Cardiac septum (tissue), 1 donor: ENCODE data around the gene TWIST1. TPM values are rescaled to one million over a fixed set of nuclear protein-coding genes. Genes with fewer than 3 reads are reported as not detected.

Experiments used
- DNase-seq: peaks from one replicate; pipeline ENCODE4 v3.0.0-alpha.2; 2020; ENCODE audit warnings: low spot score
- intact Hi-C: fragments of 100-400 bp; cut with DNase I; formaldehyde crosslinking; loops from one replicate; pipeline ENCODE4 v1.14.0; 2022
- total RNA-seq: library from RNA; stranded (reverse); fragmentation: NEBNext Ultra II Directional; extraction: Animal tissue kit (Norgen Biotek cat#: 25700); gene quantifications from one replicate; pipeline ENCODE4 v1.2.1, GENCODE V29; 2021
- donor health status: DM: no; HTN: no; CAD: no.

Gene TWIST1
- total RNA-seq, 1 donor from 2014 or later: 1.2 TPM

GRCh38 chr7:19098510-19098909 is 18.9 kb downstream of the TWIST1 start:
- no peak for DNase-seq
- intact Hi-C loops: no loop called here

DNA sequence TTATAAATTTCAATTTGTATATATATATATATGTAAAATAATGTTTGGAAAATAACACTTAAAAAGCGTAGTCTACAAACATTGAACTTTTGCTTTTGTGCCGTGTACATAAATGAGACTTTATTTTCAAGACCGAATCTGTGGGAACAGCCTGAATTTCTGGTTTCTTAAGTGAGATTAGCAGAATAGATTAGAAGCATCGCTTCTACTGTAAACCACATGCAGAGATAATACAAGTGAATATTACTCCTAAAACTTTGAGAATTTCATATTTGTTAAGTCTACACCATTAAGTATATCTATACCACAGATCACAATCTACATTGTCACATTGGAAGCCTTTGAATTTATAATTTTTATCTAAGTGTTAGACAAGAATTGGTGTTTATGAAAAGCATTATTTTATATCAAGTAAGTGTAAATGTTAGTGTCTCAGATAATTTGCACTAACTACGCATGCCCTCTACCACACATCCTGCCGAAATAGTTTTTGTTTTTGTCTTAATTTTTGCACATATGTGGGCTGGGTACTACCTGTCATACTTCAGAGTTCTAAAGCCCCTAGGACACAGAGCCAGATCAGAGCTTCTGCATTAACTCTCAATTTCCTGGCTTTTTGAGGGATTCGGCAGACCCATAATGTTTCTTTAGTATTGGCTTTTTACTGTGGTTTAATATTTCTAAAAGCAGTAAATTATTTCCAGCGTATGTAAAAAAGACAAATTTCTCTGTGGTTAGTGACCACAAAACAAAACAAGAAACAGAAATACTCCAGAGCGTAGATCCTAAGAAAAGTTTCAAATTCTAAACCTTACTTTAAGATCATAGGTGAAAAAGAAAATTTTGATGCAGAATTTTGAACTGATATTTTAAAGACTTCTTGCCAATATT is 20.0 kb downstream of the TWIST1 start:
- intact Hi-C loops: no loop called here

GRCh38 chr7:19095353-19095860 is 22.0 kb downstream of the TWIST1 start:
- DNase-seq: no peak

More for the DNA sequence above, 20.0 kb downstream of the TWIST1 start:
- no peak for DNase-seq

GRCh38 chr7:19094598-19095352 is 22.7 kb downstream of the TWIST1 start:
- intact Hi-C loops: no loop called here
- DNase-seq: no peak

More at GRCh38 chr7:19095353-19095860, 22.0 kb downstream of the TWIST1 start:
- intact Hi-C loops: no loop called here

- no peak for DNase-seq
- intact Hi-C loops: no loop called here
These were observed 23.3 kb downstream of the TWIST1 start for GRCh38 chr7:19094138-19094537.

- DNase-seq: no peak
These were observed 25.8 kb downstream of the TWIST1 start for GRCh38 chr7:19091550-19092200.

GRCh38 chr7:19090526-19090925 is 26.9 kb downstream of the TWIST1 start:
- intact Hi-C loops: no loop called here
- no peak for DNase-seq

More at GRCh38 chr7:19091550-19092200, 25.8 kb downstream of the TWIST1 start:
- intact Hi-C loops: no loop called here

- intact Hi-C loops: no loop called here
- no peak for DNase-seq
These were observed 27.6 kb downstream of the TWIST1 start for GRCh38 chr7:19089797-19090196.

GRCh38 chr7:19089378-19089777 is 28.1 kb downstream of the TWIST1 start:
- intact Hi-C loops: no loop called here
- DNase-seq: no peak

DNA sequence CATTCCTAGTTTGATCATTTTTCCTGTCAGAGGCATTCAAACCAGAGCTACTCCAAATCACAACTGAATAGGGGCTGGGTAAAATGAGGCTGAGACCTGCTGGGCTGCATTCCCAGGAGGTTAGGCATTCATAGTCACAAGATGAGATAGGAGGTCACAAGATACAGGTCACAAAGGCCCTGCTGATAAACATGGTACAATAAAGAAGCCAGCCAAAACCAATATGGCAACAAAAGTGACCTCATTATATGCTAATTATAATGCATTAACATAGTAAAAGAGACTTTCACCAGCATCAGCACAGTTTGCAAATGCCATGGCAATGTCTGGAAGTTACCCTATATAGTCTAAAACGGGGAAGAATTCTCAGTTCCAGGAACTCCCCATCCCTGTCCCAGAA is 37.3 kb downstream of the TWIST1 start:
- intact Hi-C loops: no loop called here
- no peak for DNase-seq

DNA sequence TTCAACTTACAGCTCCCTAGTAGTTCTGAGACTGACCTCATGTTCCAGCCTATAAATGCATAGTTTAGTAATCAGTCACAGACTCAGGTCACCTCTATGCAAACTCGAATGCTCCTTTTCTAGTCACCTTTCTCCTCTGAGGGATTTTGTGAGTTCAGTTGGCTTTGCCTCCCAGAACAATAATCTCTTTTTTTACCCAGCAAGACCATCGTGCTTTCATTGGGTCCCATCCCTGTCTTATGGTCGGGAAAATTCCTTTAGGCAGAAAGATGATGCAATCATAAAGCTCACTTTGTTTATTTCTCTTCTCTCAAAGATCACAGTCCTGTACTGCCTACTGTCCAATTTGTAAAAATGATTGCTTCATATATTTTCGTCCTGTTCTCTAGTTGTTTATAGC is 38.4 kb downstream of the TWIST1 start:
- DNase-seq: no peak

GRCh38 chr7:19069842-19070241 is 47.6 kb downstream of the TWIST1 start:
- intact Hi-C loops: no loop called here
- no peak for DNase-seq

More for the DNA sequence above, 38.4 kb downstream of the TWIST1 start:
- intact Hi-C loops: no loop called here

DNA sequence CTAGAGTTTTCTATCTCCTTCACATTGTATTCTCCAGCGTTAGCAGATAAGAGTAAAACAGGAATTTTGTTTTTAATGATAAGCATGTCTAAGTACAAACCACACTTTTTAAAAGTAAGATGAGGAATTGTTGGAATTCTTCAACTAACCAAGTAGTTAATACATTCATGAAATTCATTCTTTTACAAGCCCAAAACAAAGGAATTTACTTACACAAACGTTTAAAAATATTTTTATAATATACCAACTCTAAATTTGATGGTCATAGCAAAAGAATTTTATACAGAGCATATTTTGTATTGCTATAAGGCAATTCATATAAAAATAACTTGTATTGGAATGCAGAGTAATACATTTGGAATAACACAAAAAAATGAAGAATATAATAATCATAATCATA is 51.3 kb downstream of the TWIST1 start:
- intact Hi-C loops: no loop called here
- DNase-seq: no peak

Other genes with a start within 250 kb of the TWIST1 start
- not detected for gene FERD3L, start 27.8 kb upstream of the TWIST1 start, total RNA-seq